ENCODE data around the gene RUVBL1. TPM values are rescaled to one million over a fixed set of nuclear protein-coding genes. Genes with fewer than 3 reads are reported as not detected.
A peak's percentile ranks its signal among the peaks of the same experiment; 100 is the strongest.

The RUVBL1 gene
- total RNA-seq, 1 experiment from 2014 or later, result 115 TPM

DNA sequence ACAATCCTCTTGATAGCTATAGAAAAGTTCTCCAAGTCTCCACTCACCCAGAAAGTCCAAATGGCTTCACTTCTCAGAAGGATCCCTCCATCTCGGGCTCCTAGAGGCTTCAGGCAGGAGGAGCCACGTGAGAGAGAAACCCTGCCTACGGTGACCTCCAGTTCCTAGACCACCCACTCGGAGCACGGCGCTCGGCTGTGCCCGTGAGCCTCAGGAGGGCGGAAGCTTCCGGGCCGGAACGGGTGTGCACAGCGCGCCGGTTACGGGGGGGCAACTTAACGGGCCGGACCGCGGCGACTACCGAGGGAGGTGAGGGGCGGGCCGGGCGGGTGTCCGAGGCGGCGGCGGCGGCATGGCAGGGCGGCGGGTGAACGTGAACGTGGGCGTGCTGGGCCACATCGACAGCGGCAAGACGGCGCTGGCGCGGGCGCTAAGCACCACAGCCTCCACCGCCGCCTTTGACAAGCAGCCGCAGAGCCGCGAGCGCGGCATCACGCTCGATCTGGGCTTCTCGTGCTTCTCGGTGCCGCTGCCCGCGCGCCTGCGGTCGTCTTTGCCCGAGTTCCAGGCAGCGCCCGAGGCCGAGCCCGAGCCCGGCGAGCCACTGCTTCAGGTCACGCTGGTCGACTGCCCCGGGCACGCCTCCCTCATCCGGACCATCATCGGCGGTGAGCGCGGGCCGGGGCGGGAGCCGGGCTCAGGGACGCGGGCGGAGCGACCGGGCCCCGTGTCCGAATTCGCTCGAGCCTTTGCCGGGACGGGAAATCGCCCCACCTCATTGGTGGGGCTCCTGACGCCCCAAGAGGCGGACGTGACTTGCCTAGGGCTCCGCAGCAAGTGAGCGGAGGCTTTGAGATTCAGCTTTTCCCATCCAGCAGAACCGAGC is 29.8 kb upstream of the RUVBL1 start, which contains the start of gene EEFSEC:
EEFSEC (plus strand) TSS at position 326 of the 886 bp plus-strand sequence; CDS start at position 353, 27 bp downstream.
- TF ChIP-seq CTCF (conservative IDR thresholded peaks at IDR 0.05) (no peak), EZH2 (IDR thresholded peaks at IDR 0.05; ENCODE audit: low read depth) (no peak)
- Histone ChIP-seq H3K9me3 (ENCODE audit: insufficient read depth, low read depth) (no peaks in the 10 kb centered on the region; the same call in 1 of the 2 replicates), H3K36me3 (ENCODE audit: low read depth) (peaks cover 19% of the 10 kb centered on the region; the same call in 1 of the 2 replicates), H3K79me2 (ENCODE audit: low read depth) (peaks cover 29% of the 10 kb centered on the region), H3K4me3 (peak within 1 kb of the TSS; percentile 96), H3K27ac (peak within 1 kb of the TSS; percentile 70), H3K27me3 (ENCODE audit: insufficient read depth, low read depth) (no peaks in the 10 kb centered on the region), H3K4me1 (replicated peaks; ENCODE audit: insufficient read depth) (peaks cover 9% of the 10 kb centered on the region), H2AFZ (peak within 1 kb of the TSS; percentile 98), H3K4me2 (peak within 1 kb of the TSS; percentile 99), H3K9me2 (ENCODE audit: insufficient read depth) (no peaks in the 10 kb centered on the region), H4K20me1 (ENCODE audit: insufficient read depth) (no peaks in the 10 kb centered on the region), H3F3A (ENCODE audit: insufficient read depth, low read depth) (peaks cover 25% of the 10 kb centered on the region; the same call in 1 of the 2 replicates)
- intact Hi-C loops (cut with micrococcal nuclease; ENCODE audit: unreplicated experiment), result loop anchor here (1.0 kb wide), 1 partner anchor 30 kb away; the partner anchor contains the start of gene RUVBL1
- peak; percentile 61 to 88 for DNase-seq
- BruUV-seq (replicated peaks), result TSS peak; percentile 42
- POLR2A ChIA-PET (ENCODE audit: unreplicated experiment), result interaction anchor here (0.6 to 0.8 kb wide), 7 partner anchors 29 to 1275 kb away, joined by 3 to 15 read pairs (median 5); partner anchors contain the start of gene EFCAB12
- CTCF ChIA-PET, result interaction anchor here (0.6 to 0.7 kb wide), 3 partner anchors 90 to 850 kb away, joined by 4 to 5 read pairs (median 4); no protein-coding TSS in a partner anchor

- Histone ChIP-seq H3F3A (ENCODE audit: insufficient read depth, low read depth) (peaks cover 25% of the 10 kb centered on the region; the same call in 1 of the 2 replicates), H3K27ac (peak overlapping the region; percentile 70), H3K36me3 (ENCODE audit: low read depth) (peaks cover 16% of the 10 kb centered on the region; the same call in 1 of the 2 replicates), H2AFZ (peak overlapping the region; percentile 98), H3K4me3 (peak overlapping the region; percentile 96), H3K4me2 (peak overlapping the region; percentile 99), H3K9me3 (ENCODE audit: insufficient read depth, low read depth) (no peaks in the 10 kb centered on the region; the same call in 1 of the 2 replicates), H3K79me2 (ENCODE audit: low read depth) (peaks cover 28% of the 10 kb centered on the region), H3K27me3 (ENCODE audit: insufficient read depth, low read depth) (no peaks in the 10 kb centered on the region), H4K20me1 (ENCODE audit: insufficient read depth) (no peaks in the 10 kb centered on the region), H3K9me2 (ENCODE audit: insufficient read depth) (no peaks in the 10 kb centered on the region), H3K4me1 (replicated peaks; ENCODE audit: insufficient read depth) (peaks cover 9% of the 10 kb centered on the region)
- ChIA-PET POLR2A (ENCODE audit: unreplicated experiment) (interaction anchor here (0.6 kb wide), 3 partner anchors 28 to 1276 kb away, joined by 3 to 8 read pairs (median 5); partner anchors contain the start of gene EFCAB12), CTCF (interaction anchor here (0.7 kb wide), 1 partner anchor 1094 kb away, joined by 4 read pairs; no protein-coding TSS in a partner anchor)
- BruUV-seq (replicated peaks), result no TSS peak
- intact Hi-C loops (cut with micrococcal nuclease; ENCODE audit: unreplicated experiment), result loop anchor here (1.0 kb wide), 1 partner anchor 29 kb away; the partner anchor contains the start of gene RUVBL1
- TF ChIP-seq EZH2 (IDR thresholded peaks at IDR 0.05; ENCODE audit: low read depth) (no peak), CTCF (conservative IDR thresholded peaks at IDR 0.05) (no peak)
- peak in 1 of 2 experiments; percentile 84 for DNase-seq
Measured at GRCh38 chr3:128152419-128153155, 29.0 kb upstream of the RUVBL1 start.
